Neural progenitor cell (in vitro differentiated cells): ENCODE results near the gene GMDS.

Source experiments
- CTCF ChIP-seq: fragments of 200-600 bp; sonication (generic); IDR thresholded peaks from 2 replicates; pipeline ENCODE4 v1.5.1; 2017; ENCODE audit warnings: antibody characterized with exemption, mild to moderate bottlenecking
- EZH2 ChIP-seq: fragments of 200-600 bp; sonication (generic); IDR thresholded peaks from 2 replicates; pipeline ENCODE4 v1.6.1; 2017; ENCODE audit warnings: antibody characterized with exemption, mild to moderate bottlenecking, moderate library complexity
- EZH2phosphoT487 ChIP-seq: fragments of 200-600 bp; sonication (generic); IDR thresholded peaks from 2 replicates; pipeline ENCODE4 v1.6.1; 2017; ENCODE audit warnings: antibody characterized with exemption

DNA sequence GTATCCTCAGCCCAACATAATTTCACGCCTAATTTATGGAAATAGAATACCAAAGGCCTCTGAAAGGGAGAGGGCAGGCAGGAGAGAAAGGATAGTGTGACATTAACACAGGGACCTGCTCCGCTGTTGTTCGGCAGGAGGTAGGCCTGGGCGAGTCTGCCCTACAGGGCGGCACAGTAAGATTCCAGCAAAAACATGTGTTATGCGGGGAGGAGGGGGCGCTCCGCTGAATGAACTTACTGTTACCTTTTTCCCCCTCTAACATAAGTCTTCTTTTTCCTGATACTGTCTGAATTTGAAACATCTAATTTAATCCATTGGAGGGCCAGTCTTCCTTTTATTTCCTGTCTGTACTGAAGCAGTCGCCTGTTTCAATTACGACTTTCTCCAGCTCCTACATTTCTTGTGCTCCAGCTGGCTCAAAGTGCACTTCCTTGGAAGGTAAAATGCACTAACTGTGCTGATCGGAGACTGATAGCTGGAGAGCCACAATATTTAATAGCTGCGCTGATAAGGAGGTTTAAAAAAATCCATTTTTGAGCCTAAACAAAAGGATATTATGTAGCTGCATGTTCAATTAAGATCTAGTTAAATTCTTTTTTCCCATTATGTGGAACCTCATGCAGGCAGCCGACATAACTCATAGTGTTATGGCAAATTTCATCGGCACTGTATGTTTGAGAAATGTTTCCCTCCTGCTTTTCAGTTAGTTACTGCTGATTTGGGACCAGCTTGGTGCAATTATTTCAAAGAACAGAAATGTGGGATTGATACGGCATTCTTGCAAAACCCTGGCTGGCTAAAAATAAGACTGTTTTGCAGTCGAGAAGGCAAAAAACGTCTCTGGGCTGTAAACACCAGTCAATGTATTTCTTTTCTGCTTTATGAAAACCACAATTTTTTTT, 442.7 kb downstream of the GMDS start:
- TF ChIP-seq EZH2 (no peak), CTCF (no peak), EZH2phosphoT487 (no peak)
